Activated T-cell treated with anti-CD3 and anti-CD28 coated beads for 48 hours (primary cell): ENCODE data around the gene IGF2.

Experiments used
- DNase-seq: peaks from one replicate; pipeline ENCODE4 v3.0.0-alpha.2; 2020; ENCODE audit warnings: low read depth

Gene IGF2

DNA sequence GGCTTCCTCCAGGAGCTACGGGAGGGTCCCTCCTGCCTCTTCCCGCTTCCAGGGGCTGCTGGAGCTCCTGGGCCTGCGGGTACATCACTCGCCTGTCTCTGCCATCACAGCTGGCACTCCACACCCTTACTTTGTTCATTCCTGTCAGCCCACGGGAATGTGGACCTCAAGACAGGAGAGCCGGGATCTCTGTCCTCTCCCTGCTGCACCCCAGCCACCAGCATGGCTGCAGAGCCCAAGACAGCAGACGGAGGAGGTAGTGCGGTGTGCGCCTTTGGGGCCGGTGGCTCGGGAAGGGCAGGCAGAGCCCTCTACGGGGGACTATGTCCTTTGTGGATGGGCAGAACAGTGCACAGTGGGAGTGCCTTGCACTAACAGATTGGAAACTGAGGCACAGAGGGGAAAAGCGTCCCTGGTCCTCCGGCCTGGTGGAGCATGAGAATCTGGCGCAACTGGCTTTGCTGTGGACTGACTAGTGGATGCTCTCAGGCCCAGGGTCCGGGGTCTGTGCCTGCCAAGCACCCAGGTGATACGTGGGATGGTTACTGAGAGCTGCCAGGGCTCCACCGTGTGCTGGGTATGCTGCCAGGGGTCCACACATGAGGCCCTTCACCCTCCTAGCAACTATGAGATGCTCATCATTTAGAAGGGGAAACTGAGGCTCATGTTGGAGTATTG, 47.3 kb downstream of the IGF2 start:
- no peak for DNase-seq

DNA sequence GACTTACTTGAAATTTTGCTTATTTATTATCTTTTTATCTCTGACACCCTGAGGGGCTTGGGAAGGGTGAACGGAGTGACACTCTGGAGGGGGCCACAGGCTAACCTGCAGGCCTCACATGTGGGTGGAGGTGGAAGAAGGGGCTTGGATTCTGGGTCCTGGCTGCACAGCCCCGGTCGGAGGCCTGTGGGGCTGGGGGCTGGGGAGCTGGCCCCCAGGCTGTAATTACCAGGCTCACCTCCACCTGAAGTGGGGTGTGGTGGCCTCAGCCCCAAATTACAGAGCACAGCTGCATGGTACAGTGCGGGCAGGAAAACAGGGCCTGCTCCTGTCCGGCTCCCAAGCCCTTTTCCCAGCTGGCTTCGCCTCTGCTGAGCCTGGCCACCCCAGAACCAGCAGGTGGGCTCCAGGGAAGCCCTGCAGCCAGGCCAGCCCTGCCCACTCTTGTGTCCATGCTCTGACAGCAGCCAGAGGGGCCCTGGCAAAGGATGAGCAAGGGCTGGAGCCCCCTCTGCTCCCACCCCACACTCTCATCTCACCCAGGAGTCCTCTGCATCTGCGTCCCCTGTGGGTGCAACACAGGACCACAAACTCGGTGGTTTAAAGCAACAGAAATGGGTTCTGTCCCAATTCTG, 48.0 kb downstream of the IGF2 start:
- no peak for DNase-seq

DNA sequence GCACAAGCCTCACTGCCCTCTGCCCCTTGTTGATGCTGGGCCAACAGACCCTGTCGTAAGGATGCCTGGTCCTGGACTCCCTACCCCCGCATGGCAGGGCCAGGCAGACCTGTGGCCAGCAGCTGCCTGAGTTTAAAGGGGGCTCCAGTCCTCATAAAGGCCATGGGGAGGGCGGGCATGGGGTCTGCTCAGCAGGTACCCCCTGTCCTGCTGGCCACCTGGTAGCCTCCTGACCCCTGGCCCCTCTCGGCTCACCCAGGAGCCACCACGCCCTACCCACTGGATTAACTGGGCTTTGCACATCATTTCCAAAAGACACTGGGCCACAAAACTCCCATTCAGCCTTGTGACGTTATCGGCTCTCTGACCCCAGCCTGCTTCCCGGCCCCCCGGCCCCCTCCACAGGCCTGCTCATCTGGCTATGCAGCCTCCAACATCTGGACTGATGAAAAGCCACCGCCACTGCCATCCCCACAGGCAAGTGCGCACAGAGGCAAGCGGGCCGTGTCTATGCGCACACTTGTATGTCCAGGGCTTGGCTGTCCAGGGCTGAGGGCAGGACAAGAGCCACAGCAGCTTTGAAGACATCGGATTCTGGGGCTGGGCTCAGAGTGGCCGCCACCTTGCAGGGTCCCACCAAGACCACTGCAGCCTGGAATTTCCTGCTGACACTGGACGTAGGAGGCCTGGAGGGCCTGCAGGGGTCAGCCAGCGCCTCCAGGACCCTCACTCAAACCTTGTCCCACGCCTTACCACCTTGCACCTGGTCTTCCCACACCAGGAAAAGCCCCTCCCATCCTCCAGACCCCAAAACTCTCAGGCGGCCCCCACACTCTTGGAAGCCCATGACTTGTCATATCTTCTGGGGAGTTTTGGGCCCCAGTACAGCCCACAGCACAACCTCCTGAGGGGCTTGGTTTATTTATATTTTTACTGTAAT, 48.7 kb downstream of the IGF2 start:
- DNase-seq, result no peak

DNA sequence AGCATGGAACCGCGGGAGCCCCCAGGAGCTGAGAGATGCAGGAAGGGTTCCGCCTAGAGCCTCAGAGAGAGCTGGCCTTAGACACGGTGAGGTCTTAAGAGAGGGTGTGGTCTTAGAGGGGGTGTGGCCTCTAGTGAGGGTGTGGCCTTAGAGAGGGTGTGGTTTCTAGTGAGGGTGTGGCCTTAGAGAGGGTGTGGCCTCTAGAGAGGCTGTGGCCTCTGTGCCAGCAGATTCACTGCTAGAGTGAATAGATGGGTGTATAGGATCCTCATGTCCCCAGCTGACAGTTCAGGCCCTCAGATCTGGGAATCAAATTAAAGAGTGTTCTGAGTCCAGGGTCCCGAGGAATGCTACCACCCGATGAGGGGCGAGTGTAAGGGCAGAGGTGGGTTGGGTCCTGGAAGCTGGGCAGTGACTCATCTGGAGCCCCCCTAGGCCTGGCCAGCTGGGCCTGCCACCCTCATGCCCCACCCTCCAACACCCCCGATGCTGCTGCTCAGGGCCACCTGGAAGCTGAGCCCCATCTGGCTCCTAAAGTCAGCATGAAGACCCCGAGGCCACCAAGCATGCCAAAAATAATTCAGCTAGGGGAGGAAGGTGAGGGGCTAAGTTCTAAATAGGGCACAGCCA, 49.5 kb downstream of the IGF2 start:
- DNase-seq, result peak; percentile 50

DNA sequence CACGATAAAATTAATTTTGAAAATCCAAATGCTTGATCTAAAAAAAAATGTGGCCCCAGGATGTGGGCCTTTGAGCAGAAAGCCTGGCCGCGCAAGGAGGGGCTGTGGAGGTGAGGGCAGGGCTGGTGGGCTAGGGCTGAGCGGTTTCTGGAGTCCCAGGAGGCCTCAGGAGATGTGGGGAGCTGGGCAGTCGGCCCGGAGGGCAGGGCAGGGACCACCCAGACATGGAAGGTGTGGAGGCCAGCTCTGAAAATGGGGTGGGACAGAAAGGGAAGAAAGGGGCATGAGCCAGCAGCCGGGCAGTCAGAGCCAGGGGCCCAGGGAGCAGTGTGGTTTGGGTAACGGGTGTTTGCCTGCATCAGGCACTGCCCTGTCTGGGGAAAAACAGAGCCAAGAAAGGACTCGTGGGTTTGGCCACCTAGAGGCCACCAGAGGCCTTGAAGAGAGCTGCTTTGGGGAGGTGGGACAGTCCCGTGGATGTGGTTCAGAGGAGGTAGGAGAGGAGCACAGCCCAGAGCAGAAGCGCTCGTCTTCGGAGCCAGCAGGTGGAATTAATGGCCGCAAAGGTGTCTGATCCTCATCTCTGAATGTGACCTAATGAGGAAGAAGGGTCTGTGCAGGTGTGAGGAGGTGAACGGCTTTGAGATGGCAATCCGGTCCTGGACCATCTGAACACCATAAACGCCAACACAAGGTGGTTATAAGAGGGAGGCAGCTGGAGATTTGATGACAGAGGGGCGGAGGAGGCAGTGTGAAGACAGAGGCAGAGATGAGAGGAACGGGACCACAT, 50.2 kb downstream of the IGF2 start:
- DNase-seq, result no peak

DNA sequence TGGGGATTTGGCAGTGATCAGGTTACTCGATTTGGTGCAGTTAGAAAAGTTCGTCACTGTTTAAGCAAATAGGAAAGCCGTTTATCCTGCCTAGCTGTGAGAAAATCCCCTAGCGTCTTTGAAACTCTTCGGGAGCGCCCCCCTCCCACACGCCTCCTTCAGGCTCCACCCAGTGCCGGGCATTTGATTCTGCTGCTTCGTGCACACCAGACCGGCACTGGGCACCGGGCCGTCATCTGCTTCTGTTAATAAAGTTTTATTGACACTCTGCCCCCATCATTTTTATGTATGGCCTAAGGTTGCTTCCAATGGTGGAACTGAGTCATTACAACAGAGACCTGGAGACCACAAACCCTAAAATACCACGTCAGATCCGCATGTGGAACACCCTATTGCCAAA, 50.9 kb downstream of the IGF2 start:
- DNase-seq, result no peak

DNA sequence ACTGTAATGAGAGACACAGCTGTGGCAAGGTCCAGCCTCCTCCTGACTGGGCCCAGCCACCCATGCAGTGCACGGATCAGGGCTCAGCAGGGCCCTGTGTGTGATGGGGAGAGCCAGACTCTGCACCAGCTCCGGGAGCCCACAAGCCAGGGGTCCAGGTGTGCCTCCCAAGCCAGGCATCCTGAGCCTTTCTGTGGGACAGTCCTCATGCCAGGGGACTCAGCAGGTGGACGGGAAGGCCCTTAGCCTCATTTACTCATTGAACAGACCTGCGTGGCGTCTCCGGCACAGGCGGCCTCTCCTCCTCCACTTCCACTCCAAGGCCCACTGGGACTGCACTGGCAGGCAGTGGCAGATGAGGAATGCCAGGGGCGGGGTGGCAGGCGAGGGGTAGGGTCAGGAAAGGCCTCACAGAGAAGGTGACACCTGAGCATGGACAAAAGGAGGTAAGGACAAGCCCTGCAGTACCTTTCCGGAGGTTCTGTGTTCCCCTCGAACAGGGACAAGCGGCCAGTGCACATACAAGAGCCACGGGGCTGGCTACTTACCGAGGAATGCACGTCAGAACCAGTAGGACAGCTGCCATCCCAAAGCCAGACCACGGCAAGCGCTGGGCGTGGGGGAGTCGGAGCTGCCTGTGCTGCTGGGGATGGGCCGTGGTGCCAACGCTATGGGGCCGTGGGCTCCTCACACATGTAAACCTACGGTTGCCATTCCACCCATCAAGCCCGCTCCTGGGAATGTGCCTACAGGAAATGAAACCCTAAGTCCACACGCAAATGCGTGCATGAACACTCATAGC, 52.7 kb downstream of the IGF2 start:
- no peak for DNase-seq

DNA sequence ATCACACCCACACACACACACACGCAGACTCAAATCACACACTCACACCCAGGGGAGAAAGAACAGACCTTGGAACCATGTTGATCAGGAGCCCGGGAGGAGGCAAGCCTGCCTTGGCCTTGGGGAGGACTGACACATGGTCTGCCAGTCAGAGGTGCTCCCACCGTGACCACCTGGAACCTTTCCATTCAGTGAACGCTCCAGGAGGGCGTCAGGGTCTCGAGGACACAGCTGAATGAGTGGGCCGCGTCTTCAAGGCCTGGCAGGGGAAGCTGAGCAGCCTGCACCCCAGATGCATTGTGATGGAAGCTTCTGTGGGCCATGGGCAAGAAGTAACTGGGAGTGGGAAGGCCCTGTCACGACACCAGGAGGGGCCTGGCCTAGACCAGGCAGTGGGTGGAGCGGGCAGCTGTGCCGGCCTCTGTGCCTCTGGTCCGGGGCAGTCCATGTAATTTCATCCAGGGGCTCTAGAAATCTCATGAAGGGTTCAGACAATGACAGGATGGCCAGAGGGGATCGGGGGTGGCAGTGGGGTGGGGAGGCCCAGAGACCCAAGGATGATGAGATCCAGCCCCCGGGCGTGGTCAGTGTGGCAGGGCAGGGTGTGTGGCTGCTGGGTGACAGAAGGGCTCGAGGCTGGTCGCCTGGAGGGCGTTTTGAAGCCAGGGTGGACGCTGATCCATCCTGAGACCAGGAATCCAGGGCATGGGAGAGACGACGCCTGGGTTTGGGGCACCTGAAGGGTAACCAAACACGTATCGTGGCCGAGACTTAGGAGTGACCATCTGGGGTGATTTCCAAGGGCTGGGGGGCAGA, 53.7 kb downstream of the IGF2 start:
- DNase-seq, result no peak

DNA sequence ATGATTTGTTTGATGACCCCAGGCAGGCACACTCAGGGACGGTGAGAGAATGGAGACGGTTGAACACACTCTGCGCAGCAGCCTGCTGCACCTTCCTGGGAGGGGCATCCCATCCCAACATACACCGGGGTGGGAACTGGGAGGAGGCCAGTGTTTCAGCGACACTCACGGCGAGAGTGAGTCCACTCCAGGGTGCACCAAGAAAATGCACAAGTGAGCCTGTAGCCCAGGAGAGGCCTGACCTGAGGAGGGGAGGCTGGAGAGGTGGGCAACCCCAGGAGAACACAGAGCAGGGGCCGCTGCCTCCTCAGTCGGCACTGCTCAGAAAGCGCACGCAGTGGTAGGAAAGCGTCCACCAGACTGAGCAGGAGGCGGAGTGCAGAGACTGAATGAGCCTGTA, 54.5 kb downstream of the IGF2 start:
- DNase-seq, result no peak
